Measurements from ENCODE around the gene SF3B1.
A peak's percentile ranks its signal among the peaks of the same experiment; 100 is the strongest.
"Not testable (repeated sequence)": the region's sequence is repeated elsewhere in the genome, so short reads cannot be mapped to it uniquely, and the experiment has no call there.

SF3B1 gene

DNA sequence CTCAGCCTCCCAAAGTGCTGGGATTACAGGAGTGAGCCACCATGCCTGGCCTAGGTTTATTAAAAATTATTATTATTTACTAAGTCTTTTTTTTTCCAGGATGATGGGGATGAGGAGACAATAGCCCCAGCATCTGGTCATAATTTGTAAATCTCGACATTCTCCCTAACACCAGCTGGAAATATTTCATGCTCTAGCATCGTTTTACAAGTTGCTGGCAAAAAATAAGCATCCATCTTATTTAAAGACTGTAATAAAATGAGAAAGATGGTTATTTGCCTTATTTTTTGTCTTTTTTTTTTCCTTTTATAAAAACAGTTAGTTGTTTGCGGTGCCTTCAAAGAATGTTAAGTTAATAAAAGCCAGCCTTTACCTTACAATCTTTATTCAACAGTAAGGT is 56.7 kb downstream of the SF3B1 start:
- DNase-seq, result no peak

- no peak for DNase-seq
Measured at GRCh38 chr2:197377670-197378069, 57.2 kb downstream of the SF3B1 start.

GRCh38 chr2:197372592-197372991 is 62.2 kb downstream of the SF3B1 start:
- no peak for DNase-seq

GRCh38 chr2:197370664-197371063 is 64.2 kb downstream of the SF3B1 start:
- not testable (repeated sequence) for DNase-seq

DNA sequence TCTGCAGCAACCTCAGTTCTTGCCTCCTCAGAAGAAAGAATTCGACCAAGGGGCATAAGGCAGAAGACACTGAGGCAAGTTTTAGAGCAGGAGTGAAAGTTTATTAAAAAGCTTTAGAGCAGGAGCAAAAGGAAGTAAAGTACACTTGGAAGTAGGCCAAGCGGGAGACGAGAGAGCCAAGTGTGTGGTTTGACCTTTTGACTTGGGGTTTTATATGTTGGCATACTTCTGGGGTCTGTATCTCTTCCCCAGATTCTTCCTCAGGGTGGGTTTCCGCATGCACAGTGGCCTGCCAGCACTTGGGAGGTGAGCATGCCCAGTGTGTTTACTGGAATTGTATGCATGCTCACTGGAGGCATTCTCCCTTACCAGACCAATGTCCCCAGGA is 64.9 kb downstream of the SF3B1 start:
- DNase-seq, result no peak

DNA sequence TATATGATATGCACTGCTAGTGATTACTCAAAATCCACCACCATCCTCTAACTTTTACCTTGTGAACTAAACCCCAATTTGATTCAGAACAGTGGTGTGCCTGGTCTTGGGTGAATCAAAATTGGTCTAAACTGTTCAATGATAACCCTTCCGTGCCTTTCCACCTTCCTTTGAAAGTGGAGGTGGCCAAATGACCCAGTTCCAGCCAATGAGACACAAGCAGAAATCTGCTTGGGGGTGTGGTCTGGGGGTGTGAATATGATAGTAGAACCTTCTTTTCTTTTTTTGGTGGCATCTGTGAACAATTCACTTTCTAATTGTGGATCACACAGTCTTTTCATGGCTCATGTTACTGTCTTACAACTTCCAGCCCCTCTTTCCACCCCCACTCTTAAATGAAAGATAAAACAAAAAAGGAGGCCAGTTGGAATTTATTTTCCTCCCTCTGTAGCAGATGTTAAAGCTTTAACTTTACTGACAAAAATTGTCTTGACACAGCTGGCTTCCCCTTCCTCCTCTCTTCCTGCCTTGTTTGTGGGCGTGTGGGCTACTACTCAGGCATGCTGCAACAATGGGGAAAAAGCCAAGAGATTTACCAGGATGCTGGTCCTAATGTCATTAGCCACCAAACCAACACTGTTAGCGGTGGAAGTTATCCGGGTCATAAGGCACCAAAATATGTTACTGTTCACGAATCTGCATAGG is 65.4 kb downstream of the SF3B1 start:
- no peak for DNase-seq

GRCh38 chr2:197368412-197368811 is 66.4 kb downstream of the SF3B1 start:
- DNase-seq, result no peak

- DNase-seq, result no peak
Measured at GRCh38 chr2:197363998-197364397, 70.8 kb downstream of the SF3B1 start.

GRCh38 chr2:197360744-197361156 is 74.1 kb downstream of the SF3B1 start:
- DNase-seq, result peak; percentile 7

GRCh38 chr2:197359859-197360258 is 75.0 kb downstream of the SF3B1 start:
- no peak for DNase-seq

DNA sequence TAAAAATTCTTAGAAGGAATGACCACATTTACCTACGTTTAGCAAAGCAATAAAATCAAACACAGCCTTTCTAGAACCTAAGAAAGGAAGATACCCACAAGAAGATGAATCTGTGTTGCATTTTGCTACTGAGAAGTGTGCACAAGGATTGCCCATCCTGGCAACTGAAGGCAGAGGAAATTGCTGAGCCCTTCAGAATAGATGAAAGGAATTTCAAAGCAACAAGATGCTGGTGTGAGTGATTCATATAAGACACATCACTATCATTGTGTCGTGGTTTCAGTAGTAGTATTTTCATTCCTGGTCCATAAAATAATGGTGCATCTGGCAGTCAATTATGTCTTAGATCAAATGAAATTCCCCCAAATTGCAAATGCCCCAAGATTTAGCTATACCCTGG is 75.9 kb downstream of the SF3B1 start:
- DNase-seq, result peak; percentile 9

GRCh38 chr2:197357986-197358385 is 76.8 kb downstream of the SF3B1 start:
- DNase-seq, result no peak

- DNase-seq, result no peak
Measured at GRCh38 chr2:197356136-197356535, 78.7 kb downstream of the SF3B1 start.

DNA sequence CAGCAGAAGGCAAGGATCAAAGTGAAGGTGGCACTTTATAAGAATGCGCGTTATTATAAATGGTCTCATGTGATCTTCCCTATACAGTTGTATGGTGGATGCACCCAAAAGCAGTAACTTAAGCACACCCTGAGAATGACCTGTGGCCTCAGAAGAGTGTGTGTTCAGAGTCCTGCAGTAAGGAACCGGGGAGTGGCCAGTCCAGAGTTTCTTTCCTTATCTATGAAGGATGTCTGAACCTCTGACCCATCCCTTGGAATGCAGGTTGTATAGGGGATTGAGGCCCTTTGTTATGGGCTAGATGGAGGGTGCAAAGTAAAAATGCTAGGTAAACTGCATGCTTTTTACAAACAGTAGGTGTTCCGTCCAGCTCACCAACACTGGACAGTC is 80.7 kb downstream of the SF3B1 start:
- no peak for DNase-seq

DNA sequence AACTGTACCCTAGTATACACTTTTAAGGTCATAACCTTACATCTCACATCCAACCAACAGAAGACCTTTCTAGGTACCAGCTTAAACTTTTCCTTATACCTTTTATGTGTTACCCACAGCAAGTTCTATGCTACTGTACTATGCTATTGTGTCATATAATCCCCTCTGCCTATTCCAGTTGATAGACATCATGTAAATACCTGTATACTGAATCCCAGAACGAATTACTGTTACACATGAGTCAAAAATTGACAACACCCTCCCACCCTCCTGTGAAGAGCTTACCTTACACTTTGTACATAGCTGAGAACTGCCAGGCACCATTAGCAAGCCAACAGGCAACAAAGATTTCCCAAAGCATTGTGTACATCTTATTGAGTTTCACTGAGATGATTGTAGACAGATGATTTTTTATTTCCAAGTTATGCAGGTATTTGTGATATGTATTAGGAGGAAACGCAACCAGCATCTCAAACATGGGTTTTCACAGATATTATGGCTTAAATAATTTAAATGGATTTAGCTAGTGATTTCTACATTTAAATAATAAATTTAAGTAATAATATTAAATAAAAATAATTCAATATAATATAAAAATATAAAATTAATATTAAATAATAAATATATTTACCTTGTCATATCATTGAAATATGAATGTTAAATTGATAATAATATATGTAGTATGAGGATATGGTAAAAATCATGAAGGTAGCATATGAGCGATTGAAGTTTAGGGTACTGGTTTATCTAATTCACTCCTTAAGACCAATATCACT is 81.2 kb downstream of the SF3B1 start:
- no peak for DNase-seq

GRCh38 chr2:197349699-197350098 is 85.1 kb downstream of the SF3B1 start:
- DNase-seq, result no peak

- DNase-seq, result no peak
Measured at GRCh38 chr2:197348721-197349360, 86.0 kb downstream of the SF3B1 start.

- DNase-seq, result no peak
Measured at GRCh38 chr2:197345846-197346370, 88.9 kb downstream of the SF3B1 start.

DNA sequence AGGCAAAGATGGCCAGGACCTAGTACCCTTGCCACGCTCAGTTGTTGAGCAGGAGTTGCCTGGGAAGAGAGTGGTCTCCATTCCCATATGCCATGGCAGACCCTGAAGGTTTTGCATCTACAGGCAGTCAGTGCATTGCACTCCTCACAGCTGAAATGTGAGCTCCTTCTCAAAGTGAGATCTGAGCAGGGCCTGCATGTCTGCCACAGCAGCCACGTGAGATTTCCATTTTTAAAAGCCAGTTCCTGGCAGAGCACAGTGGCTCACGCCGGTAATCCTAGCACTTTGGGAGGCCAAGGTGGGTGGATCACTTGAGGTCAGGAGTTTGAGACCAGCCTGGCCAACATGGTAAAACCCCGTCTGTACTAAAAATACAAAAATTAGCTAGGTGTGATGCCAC is 90.9 kb downstream of the SF3B1 start:
- DNase-seq, result not testable (repeated sequence)

DNA sequence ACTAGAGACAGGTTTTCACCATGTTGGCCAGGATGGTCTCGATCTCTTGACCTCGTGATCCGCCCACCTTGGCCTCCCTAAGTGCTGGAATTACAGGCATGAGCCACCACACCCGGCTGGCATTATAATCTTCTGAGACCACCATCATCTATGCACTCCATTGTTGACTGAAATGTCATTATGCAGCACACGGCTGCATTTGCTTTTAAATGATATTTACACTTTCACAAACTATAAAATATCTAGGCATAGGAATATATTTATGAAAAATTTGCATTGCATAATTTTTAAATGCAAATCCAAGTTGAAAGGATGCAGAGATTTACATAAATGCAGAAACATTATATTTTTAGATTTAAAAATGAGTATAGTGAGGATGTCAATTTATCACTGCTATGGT is 94.2 kb downstream of the SF3B1 start:
- no peak for DNase-seq

All from stimulated activated CD4-positive, alpha-beta T cell treated with anti-CD3 and anti-CD28 coated beads, Interleukin-4, amount 100 ng/mL, for 24 hours (primary cell).